Duodenal mucosa (tissue), 2 donors: ENCODE data around the gene ADAMTSL5.

Experiments
- H3K27ac ChIP-seq: one replicate; pipeline ENCODE4 v1.7.0; 2013; ENCODE audit warnings: low read depth, low read length
- H3K27me3 ChIP-seq, 2 donors: one replicate each; pipeline ENCODE4 v1.7.0; 2013; ENCODE audit warnings: low read length in 2 of 2, control low read depth in 1 of 2; ENCODE audit not compliant: insufficient read depth in 2 of 2, control insufficient read depth in 1 of 2
- H3K36me3 ChIP-seq, 2 donors: one replicate each; pipeline ENCODE4 v1.7.0; 2013; ENCODE audit warnings: low read length in 2 of 2, control low read depth in 1 of 2; ENCODE audit not compliant: insufficient read depth in 2 of 2, control insufficient read depth in 1 of 2
- H3K4me1 ChIP-seq, 2 donors: one replicate each; pipeline ENCODE4 v1.7.0; 2013; ENCODE audit warnings: low read length in 2 of 2, control low read depth in 1 of 2; ENCODE audit not compliant: insufficient read depth in 2 of 2, control insufficient read depth in 1 of 2
- H3K4me3 ChIP-seq, 2 donors: one replicate each; pipeline ENCODE4 v1.7.0; 2013; ENCODE audit warnings: low read length in 2 of 2, low read depth in 1 of 2
- H3K9ac ChIP-seq, 2 donors: one replicate each; pipeline ENCODE4 v1.7.0; 2013; ENCODE audit warnings: low read length in 2 of 2, low read depth in 1 of 2
- H3K9me3 ChIP-seq, 2 donors: one replicate each; pipeline ENCODE4 v1.7.0; 2013; ENCODE audit warnings: low read length in 2 of 2, control low read depth in 1 of 2; ENCODE audit not compliant: control insufficient read depth in 1 of 2

Gene ADAMTSL5

GRCh38 chr19:1456121-1456900 lies 56.5 kb downstream of the ADAMTSL5 start:
- H3K27me3 ChIP-seq, result peaks cover 63% of the 10 kb centered on the region in 2 donors
- no peak overlapping the region for H3K4me3 ChIP-seq
- H3K9me3 ChIP-seq, result no peaks in the 10 kb centered on the region
- H3K9ac ChIP-seq, result no peak overlapping the region
- no peak overlapping the region for H3K27ac ChIP-seq
- no peaks in the 10 kb centered on the region for H3K36me3 ChIP-seq
- peaks cover 0 to 22% of the 10 kb centered on the region in 2 donors for H3K4me1 ChIP-seq

- H3K36me3 ChIP-seq, result no peaks in the 10 kb centered on the region
- no peak overlapping the region for H3K4me3 ChIP-seq
- no peak overlapping the region for H3K27ac ChIP-seq
- H3K4me1 ChIP-seq, result peaks cover 0 to 22% of the 10 kb centered on the region in 2 donors
- no peak overlapping the region for H3K9ac ChIP-seq
- H3K9me3 ChIP-seq, result no peaks in the 10 kb centered on the region
- peaks cover 71% of the 10 kb centered on the region in 2 donors for H3K27me3 ChIP-seq
Observed at GRCh38 chr19:1455336-1456120, 57.3 kb downstream of the ADAMTSL5 start.
